HepG2 (cell line): ENCODE data around the gene GPR61. TPM values are rescaled to one million over a fixed set of nuclear protein-coding genes. Genes with fewer than 3 reads are reported as not detected.

ENCODE experiments used
- HHEX ChIP-seq: IDR thresholded peaks from 2 replicates; pipeline ENCODE4 v1.6.1; 2016; ENCODE audit warnings: control low read depth
- MBNL3 ChIP-seq: fragments of 250-450 bp; sonication (Bioruptor Pico); conservative IDR thresholded peaks from 2 replicates; pipeline ENCODE4 v1.8.0; 2022; ENCODE audit warnings: mild to moderate bottlenecking, inconsistent platforms
- MIER2 ChIP-seq: IDR thresholded peaks from 2 replicates; pipeline ENCODE4 v1.6.1; 2016; ENCODE audit warnings: missing biosample characterization, missing genetic modification reagents
- NFE2L2 ChIP-seq: fragments of 150-350 bp; IDR thresholded peaks from 2 replicates; pipeline ENCODE4 v1.6.1; 2014; ENCODE audit warnings: low read length
- NFIB ChIP-seq: sonication (generic); formaldehyde crosslinking; IDR thresholded peaks from 2 replicates; pipeline ENCODE4 v1.9.0; 2021; ENCODE audit warnings: missing genetic modification reagents, mild to moderate bottlenecking, borderline replicate concordance
- ONECUT2 ChIP-seq: sonication (generic); formaldehyde crosslinking; IDR thresholded peaks from 2 replicates; pipeline ENCODE4 v1.4.0; 2020; ENCODE audit warnings: missing genetic modification reagents
- ZFX ChIP-seq: sonication (generic); formaldehyde crosslinking; IDR thresholded peaks from 2 replicates; pipeline ENCODE4 v1.4.0; 2020; ENCODE audit warnings: mild to moderate bottlenecking, low read depth, missing genetic modification reagents, moderate library complexity
- ZKSCAN8 ChIP-seq: IDR thresholded peaks from 2 replicates; pipeline ENCODE4 v1.6.1; 2016; ENCODE audit warnings: borderline replicate concordance, missing genetic modification reagents, missing compliant biosample characterization
- ZNF101 ChIP-seq: sonication (generic); formaldehyde crosslinking; IDR thresholded peaks from 2 replicates; pipeline ENCODE4 v1.4.0; 2020; ENCODE audit warnings: mild to moderate bottlenecking, low read depth, missing genetic modification reagents, borderline replicate concordance
- ZNF3 ChIP-seq: IDR thresholded peaks from 2 replicates; pipeline ENCODE4 v1.7.0; 2017; ENCODE audit warnings: inconsistent platforms
- ZNF407 ChIP-seq: sonication (generic); formaldehyde crosslinking; IDR thresholded peaks from one replicate; pipeline ENCODE4 v1.5.1; 2020; ENCODE audit warnings: mild to moderate bottlenecking, missing genetic modification reagents; ENCODE audit errors: not compliant biosample characterization
- ZNF414 ChIP-seq: sonication (generic); formaldehyde crosslinking; IDR thresholded peaks from 2 replicates; pipeline ENCODE4 v1.5.0; 2020; ENCODE audit warnings: missing genetic modification reagents
- ZNF546 ChIP-seq: sonication (generic); formaldehyde crosslinking; conservative IDR thresholded peaks from 2 replicates; pipeline ENCODE4 v1.8.1; 2023; ENCODE audit warnings: mild to moderate bottlenecking, missing genetic modification reagents
- ZNF574 ChIP-seq: sonication (generic); formaldehyde crosslinking; IDR thresholded peaks from 2 replicates; pipeline ENCODE4 v1.4.0; 2020; ENCODE audit warnings: missing genetic modification reagents
- ZNF703 ChIP-seq: sonication (generic); formaldehyde crosslinking; IDR thresholded peaks from 2 replicates; pipeline ENCODE4 v1.5.1; 2020; ENCODE audit warnings: missing genetic modification reagents, mild to moderate bottlenecking, moderate library complexity, borderline replicate concordance
- polyA plus RNA-seq, 8 experiments: library from polyadenylated mRNA; depleted of rRNA in 3 of 8; stranded (reverse) in 7 of 8; unstranded in 1 of 8; fragments of >200 nt; fragmentation: Illumina TruSeq in 4 of 8; extraction: Trizol in 4 of 8; gene quantifications; 2 replicates each; pipeline versions ENCODE4 v1.2.1 to v1.2.3, GENCODE V29; 2011 to 2016; ENCODE audit warnings: low read depth in 4 of 8, missing spikeins in 1 of 8, mixed read lengths in 1 of 8; ENCODE audit not compliant: insufficient read depth in 1 of 8
- total RNA-seq, 5 experiments: library from RNA; depleted of rRNA; stranded (reverse); fragments of >200 nt; fragmentation: Illumina TruSeq; extraction: Trizol; gene quantifications; 2 replicates each; pipeline ENCODE4 v1.2.3, GENCODE V29; 2016; ENCODE audit warnings: low read depth in 1 of 5
- TF ChIP-seq, protein P1 (sequence below): IDR thresholded peaks from 2 replicates; pipeline ENCODE4 v1.6.1; 2016; ENCODE audit warnings: control low read depth

Gene GPR61
- total and polyA plus RNA-seq, 2 of the 13 experiments (the other 11 are each of a cell fraction or from before 2014, with no cell fraction given), result not detected

DNA sequence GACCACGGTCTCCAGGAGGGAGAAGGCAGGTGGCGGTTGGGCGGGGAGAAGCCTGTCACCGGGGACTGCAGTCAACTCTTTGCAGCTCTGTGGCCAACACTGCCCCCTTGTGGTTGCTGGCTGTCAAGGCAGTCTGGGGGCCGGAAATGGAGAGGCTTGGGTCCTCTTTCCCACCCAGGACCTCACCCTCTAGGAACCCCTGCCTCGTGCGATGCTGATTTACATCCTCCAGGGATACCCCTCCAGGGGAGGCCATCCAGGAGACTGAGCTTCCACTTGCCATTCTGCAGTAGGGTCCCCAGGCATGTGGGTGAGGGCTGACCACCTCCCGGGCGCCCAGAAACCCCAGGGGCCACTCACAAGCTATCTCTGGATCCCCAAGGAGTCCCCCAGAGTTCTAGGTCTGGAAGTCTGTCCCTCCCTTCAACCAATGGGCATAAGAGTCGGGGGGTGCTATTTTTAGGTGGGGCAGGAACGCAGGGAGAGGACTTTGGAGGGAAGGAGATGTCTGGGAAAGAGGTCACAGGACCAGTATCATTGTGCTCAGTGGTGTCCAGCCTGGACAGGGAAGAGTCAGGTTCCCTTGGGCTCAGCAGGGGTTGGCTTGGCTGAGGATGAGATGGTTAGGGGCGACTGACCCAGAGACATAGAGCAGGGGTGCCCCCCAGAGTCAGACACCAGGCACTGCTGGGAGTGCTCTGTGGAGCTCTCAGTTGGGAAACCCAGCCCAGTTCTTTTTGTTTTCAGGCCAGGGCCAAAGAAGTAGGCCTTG lies 7.1 kb upstream of the GPR61 start (continued):
- TF ChIP-seq MBNL3 (no peak), ZNF414 (CRISPR knock-in tag) (no peak), ONECUT2 (CRISPR knock-in tag) (no peak), NFIB (CRISPR knock-in tag) (no peak), ZKSCAN8 (CRISPR knock-in tag) (no peak), ZFX (0 out of 2 replicates have a peak, but pooled peaks have one; percentile 40), MIER2 (no peak), ZNF574 (CRISPR knock-in tag) (no peak), ZNF101 (CRISPR knock-in tag) (no peak), ZNF407 (CRISPR knock-in tag) (no peak), HHEX (CRISPR knock-in tag) (no peak), ZNF546 (CRISPR knock-in tag) (no peak), ZNF3 (CRISPR knock-in tag) (no peak), ZNF703 (CRISPR knock-in tag) (no peak), NFE2L2 (no peak)
- TF ChIP-seq, protein P1, sequence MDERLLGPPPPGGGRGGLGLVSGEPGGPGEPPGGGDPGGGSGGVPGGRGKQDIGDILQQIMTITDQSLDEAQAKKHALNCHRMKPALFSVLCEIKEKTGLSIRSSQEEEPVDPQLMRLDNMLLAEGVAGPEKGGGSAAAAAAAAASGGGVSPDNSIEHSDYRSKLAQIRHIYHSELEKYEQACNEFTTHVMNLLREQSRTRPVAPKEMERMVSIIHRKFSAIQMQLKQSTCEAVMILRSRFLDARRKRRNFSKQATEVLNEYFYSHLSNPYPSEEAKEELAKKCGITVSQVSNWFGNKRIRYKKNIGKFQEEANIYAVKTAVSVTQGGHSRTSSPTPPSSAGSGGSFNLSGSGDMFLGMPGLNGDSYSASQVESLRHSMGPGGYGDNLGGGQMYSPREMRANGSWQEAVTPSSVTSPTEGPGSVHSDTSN (CRISPR knock-in tag), result no peak
